ENCODE measurements around the gene AGER. TPM values are rescaled to one million over a fixed set of nuclear protein-coding genes. Genes with fewer than 3 reads are reported as not detected.
A peak's percentile ranks its signal among the peaks of the same experiment; 100 is the strongest.

The AGER gene
- total and polyA plus RNA-seq, 2 donors (not counting 3 experiments of a cell fraction or from before 2014, with no cell fraction given): 5.1 to 18.5 TPM

DNA sequence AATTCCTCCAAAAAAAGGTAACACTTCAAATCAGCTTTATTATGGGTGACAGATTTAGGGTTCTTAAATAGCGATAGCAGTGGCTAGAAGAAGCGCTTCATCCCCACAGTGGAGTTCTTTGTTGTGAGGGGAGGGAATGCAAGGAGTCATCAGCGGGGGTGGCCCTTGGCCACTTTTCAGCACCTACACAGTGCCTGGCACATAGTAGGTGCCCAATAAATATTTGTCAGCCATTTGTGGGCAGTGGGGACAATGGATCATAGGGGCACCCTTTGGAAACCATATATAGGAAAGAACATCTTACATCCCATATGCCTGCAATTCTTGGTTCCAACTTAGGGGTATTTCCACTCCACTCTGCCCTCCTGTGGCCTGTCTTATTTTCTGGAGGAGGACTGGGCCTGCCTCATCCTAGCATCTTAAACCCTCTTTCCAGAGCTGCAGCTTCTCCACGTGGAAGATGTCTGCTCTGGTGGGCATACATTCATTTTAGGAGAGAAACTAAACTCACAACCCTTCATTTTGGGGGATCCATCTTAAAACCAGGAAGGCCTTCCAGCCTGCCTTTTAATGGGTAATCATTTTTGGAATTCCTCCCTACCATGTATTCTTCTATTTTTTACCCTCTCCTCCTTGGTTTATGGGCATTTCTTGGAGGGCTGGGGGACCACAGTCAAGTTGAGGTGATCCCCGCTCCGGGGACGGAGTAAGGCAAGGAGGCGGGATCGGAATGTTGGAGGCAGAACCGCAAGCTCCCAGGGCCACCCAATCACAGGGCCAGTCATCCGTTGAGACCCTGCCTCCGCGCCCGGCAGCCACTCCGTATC, 11.0 kb upstream of the AGER start:
- TSS peak; percentile 64 for BruUV-seq (replicated peaks)

More for the DNA sequence above, 11.0 kb upstream of the AGER start:
- TF ChIP-seq, protein P1, sequence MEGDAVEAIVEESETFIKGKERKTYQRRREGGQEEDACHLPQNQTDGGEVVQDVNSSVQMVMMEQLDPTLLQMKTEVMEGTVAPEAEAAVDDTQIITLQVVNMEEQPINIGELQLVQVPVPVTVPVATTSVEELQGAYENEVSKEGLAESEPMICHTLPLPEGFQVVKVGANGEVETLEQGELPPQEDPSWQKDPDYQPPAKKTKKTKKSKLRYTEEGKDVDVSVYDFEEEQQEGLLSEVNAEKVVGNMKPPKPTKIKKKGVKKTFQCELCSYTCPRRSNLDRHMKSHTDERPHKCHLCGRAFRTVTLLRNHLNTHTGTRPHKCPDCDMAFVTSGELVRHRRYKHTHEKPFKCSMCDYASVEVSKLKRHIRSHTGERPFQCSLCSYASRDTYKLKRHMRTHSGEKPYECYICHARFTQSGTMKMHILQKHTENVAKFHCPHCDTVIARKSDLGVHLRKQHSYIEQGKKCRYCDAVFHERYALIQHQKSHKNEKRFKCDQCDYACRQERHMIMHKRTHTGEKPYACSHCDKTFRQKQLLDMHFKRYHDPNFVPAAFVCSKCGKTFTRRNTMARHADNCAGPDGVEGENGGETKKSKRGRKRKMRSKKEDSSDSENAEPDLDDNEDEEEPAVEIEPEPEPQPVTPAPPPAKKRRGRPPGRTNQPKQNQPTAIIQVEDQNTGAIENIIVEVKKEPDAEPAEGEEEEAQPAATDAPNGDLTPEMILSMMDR (IDR thresholded peaks at IDR 0.05; ENCODE audit: extremely low read depth in 1 of 2, insufficient read depth in 1 of 2, low read depth in 1 of 2, low read length in 2 of 2): peak; percentile 43 to 48
- TF ChIP-seq GATA2 (IDR thresholded peaks at IDR 0.05; ENCODE audit: insufficient read depth, insufficient read length, low read depth, low read length): no peak
- H3K4me1 ChIP-seq (ENCODE audit: control insufficient read depth, extremely low read depth, insufficient read depth, low read length): peaks cover 40% of the 10 kb centered on the region
- FAIRE-seq: no peak
- no peaks in the 10 kb centered on the region for H3K27me3 ChIP-seq (ENCODE audit: control insufficient read depth in 2 of 2, insufficient read depth in 2 of 2, low read length in 2 of 2)
- peak overlapping the region; percentile 80 for H3K27ac ChIP-seq (ENCODE audit: insufficient read depth, low read depth, low read length)
- H3K9ac ChIP-seq (replicated peaks; ENCODE audit: extremely low read depth, insufficient read depth, low read length): peak overlapping the region; percentile 73
- peak overlapping the region in 2 of 3 experiments; percentile 29 to 50 for H3K4me3 ChIP-seq (replicated peaks in 1 of 3; ENCODE audit: insufficient read depth in 1 of 3, low read depth in 1 of 3, low read length in 3 of 3)
- no peaks in the 10 kb centered on the region for H3K9me3 ChIP-seq (replicated peaks; ENCODE audit: control insufficient read depth, insufficient read depth, low read length)
- H3K9me1 ChIP-seq (replicated peaks; ENCODE audit: control insufficient read depth, extremely low read depth, insufficient read depth, low read length): no peaks in the 10 kb centered on the region
- H4K20me1 ChIP-seq (replicated peaks; ENCODE audit: control insufficient read depth, extremely low read depth, insufficient read depth, low read length): no peaks in the 10 kb centered on the region
- dilution Hi-C loops (cut with MboI; ENCODE audit: extremely low pct_ligation_motif_present, low sequenced_read_pairs): no loop called here
- no peak overlapping the region for H2AFZ ChIP-seq (ENCODE audit: low read depth, low read length)
- ChIA-PET POLR2A (interaction anchor here (0.7 to 1.6 kb wide), 7 partner anchors 8 to 67 kb away, joined by 3 to 9 read pairs (median 4); partner anchors contain the start of genes ATF6B and FKBPL), CTCF (interaction anchor here (0.8 to 1.6 kb wide), 22 partner anchors 9 to 643 kb away, joined by 3 to 24 read pairs (median 3); partner anchors contain the start of genes AGPAT1, ATF6B, FKBPL and NOTCH4)
- peaks cover 0 to 2% of the 10 kb centered on the region in 2 experiments for H3K36me3 ChIP-seq (ENCODE audit: control insufficient read depth in 2 of 2, extremely low read depth in 1 of 2, insufficient read depth in 2 of 2, low read length in 2 of 2)
- DNase-seq (ENCODE audit: low read depth, low spot score): peak; percentile 67
- H3K79me2 ChIP-seq (ENCODE audit: control insufficient read depth, insufficient read depth, low read length): peaks cover 4% of the 10 kb centered on the region
- intact Hi-C loops (cut with micrococcal nuclease): loop anchor here (1.0 to 10.0 kb wide), 8 partner anchors 17 to 774 kb away; partner anchors contain the start of genes C6orf47, CSNK2B, FKBPL and GPANK1
- peak overlapping the region; percentile 78 for H3K4me2 ChIP-seq (ENCODE audit: insufficient read depth, low read length)

Data from endothelial cell of umbilical vein (primary cell).